H7 (cell line): ENCODE data around the gene FRS2. TPM values are rescaled to one million over a fixed set of nuclear protein-coding genes. Genes with fewer than 3 reads are reported as not detected.

Source experiments
- DNase-seq: peaks from one replicate; pipeline ENCODE4 v3.0.0; 2012
- H3K27me3 ChIP-seq: 2 replicates; pipeline ENCODE4 v1.6.0; 2011; ENCODE audit warnings: mild to moderate bottlenecking, low read length; ENCODE audit not compliant: control insufficient read depth, insufficient read depth
- H3K36me3 ChIP-seq: replicated peaks from 2 replicates; pipeline ENCODE4 v1.5.1; 2011; ENCODE audit warnings: low read length; ENCODE audit not compliant: control insufficient read depth, insufficient read depth
- H3K4me3 ChIP-seq: 2 replicates; pipeline ENCODE4 v1.5.1; 2011; ENCODE audit warnings: low read depth, mild to moderate bottlenecking, control low read depth, low read length, moderate library complexity; ENCODE audit not compliant: insufficient read depth
- total RNA-seq: library from RNA; depleted of rRNA; stranded (reverse); fragments of >200 nt; shearing (Covaris generic); gene quantifications from 2 replicates; pipeline ENCODE4 v1.2.3, GENCODE V29; 2014

The FRS2 gene
- total RNA-seq, 1 experiment from 2014 or later: 21.8 TPM

DNA sequence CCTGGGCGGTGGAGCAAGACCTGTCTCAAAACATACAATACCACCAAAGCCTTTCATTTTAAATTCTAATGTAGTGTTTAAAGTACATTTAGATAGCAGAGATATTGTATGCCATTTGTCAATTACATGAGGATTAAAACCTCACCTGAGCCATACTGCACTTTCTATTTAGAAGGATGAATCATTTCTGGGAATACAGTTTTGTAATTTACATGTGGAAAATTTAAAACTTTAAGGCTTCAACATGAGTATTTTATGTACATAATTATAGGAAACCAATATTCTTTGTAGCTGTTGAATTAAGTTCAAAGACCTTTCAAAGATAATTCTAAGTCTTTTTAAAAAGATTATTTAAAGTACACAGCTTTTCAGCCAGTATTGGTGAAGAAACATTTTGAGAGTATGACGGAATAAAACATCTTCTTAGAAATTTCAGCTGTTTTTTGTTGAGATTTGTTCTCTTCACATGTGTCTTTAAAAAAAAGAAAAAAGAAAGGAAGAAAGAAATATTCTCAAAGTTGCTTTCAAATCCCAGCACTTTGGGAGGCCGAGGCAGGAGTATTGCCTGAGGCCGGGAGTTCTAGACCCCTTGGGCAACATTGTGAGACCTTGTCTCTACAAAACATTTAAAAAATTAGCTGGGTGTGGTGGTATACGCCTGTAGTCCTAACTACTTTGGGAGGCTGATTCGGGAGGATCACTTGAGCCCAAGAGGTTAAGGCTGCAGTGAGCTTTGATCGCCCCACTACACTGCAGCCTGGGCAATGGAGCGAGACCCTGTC is 80.6 kb downstream of the FRS2 start:
- no peaks in the 10 kb centered on the region for H3K36me3 ChIP-seq
- no peaks in the 10 kb centered on the region for H3K27me3 ChIP-seq
- DNase-seq: no peak
- H3K4me3 ChIP-seq: no peak overlapping the region

- no peak for DNase-seq
- H3K36me3 ChIP-seq: no peaks in the 10 kb centered on the region
- H3K4me3 ChIP-seq: no peak overlapping the region
- no peaks in the 10 kb centered on the region for H3K27me3 ChIP-seq
Observed at GRCh38 chr12:69553628-69554248, 83.5 kb downstream of the FRS2 start.

DNA sequence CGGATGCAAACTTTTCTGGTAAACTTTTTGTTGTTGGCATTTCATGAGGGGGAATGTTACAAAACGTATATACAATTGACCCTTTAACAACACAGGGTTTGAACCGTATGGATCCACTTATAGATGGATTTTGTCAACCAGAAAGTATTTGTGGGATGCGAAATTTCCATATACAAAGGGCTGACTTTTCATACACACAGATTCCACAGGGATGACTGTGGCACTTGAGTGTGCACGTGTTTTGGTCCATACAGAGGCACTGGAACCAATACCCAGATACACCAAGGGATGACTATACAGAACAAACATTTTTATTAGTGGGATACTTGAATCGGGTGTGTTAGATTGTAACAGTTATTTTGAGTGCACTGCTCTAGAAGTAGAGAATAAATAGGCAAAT is 85.3 kb downstream of the FRS2 start:
- no peak overlapping the region for H3K4me3 ChIP-seq
- DNase-seq: no peak

GRCh38 chr12:69556383-69556782 is 86.2 kb downstream of the FRS2 start:
- Histone ChIP-seq H3K27me3 (no peaks in the 10 kb centered on the region), H3K36me3 (no peaks in the 10 kb centered on the region), H3K4me3 (no peak overlapping the region)
- DNase-seq: no peak

More for the DNA sequence above, 85.3 kb downstream of the FRS2 start:
- Histone ChIP-seq H3K36me3 (no peaks in the 10 kb centered on the region), H3K27me3 (no peaks in the 10 kb centered on the region)

- no peak overlapping the region for H3K4me3 ChIP-seq
- DNase-seq: no peak
- no peaks in the 10 kb centered on the region for H3K36me3 ChIP-seq
- H3K27me3 ChIP-seq: no peaks in the 10 kb centered on the region
Observed at GRCh38 chr12:69563166-69563762, 93.1 kb downstream of the FRS2 start.

- Histone ChIP-seq H3K4me3 (no peak overlapping the region), H3K27me3 (no peaks in the 10 kb centered on the region), H3K36me3 (0 out of 2 replicates have a peak, but pooled peaks cover 1% of the 10 kb centered on the region)
- no peak for DNase-seq
Observed at GRCh38 chr12:69566603-69567002, 96.4 kb downstream of the FRS2 start.

DNA sequence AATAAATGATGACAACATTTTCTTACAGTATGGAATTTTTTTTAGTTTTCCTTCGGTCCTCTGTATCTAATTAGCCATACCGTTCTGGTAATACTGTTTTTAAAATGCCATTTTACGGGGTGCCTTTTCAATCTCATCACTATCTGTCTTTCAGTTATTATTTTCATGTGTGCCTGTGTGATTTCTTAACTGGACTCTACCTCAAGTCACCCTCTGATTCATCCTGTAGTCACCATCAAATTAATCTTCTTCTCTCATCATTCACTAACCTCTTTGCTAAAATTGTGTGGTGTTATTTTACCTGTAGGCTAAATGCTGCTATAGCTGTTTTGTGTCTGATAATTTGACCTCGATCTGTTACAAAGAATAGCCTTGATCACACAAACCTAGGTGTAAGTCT is 99.0 kb downstream of the FRS2 start:
- no peak overlapping the region for H3K4me3 ChIP-seq
- no peaks in the 10 kb centered on the region for H3K27me3 ChIP-seq
- peaks cover 4% of the 10 kb centered on the region for H3K36me3 ChIP-seq
- DNase-seq: no peak

DNA sequence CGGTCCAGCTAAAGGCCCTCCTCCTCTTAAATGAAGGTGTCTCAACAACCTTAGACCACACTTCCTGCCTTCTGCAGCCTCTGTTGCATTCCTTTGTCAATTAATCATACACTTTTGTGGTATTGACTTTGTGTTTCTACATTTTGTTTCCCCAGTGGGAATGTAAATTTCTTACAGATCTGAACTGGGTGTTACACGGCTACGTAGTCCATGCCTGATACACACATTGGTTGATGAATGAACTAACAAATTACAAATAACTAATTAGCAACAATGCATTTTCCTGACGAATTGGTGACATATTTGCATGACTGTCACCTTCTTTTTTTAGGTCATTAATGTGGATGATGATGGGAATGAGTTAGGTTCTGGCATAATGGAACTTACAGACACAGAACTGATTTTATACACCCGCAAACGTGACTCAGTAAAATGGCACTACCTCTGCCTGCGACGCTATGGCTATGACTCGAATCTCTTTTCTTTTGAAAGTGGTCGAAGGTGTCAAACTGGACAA is 99.9 kb downstream of the FRS2 start:
- peaks cover 10% of the 10 kb centered on the region for H3K36me3 ChIP-seq
- no peak for DNase-seq
- no peak overlapping the region for H3K4me3 ChIP-seq

GRCh38 chr12:69570545-69571399 is 100.6 kb downstream of the FRS2 start:
- H3K36me3 ChIP-seq: peaks cover 10% of the 10 kb centered on the region
- DNase-seq: peak; percentile 41
- H3K4me3 ChIP-seq: no peak overlapping the region
- no peaks in the 10 kb centered on the region for H3K27me3 ChIP-seq

More for the DNA sequence above, 99.9 kb downstream of the FRS2 start:
- no peaks in the 10 kb centered on the region for H3K27me3 ChIP-seq

- H3K36me3 ChIP-seq: peaks cover 10% of the 10 kb centered on the region
- no peak for DNase-seq
- no peak overlapping the region for H3K4me3 ChIP-seq
- no peaks in the 10 kb centered on the region for H3K27me3 ChIP-seq
Observed at GRCh38 chr12:69575346-69575745, 105.2 kb downstream of the FRS2 start.

- H3K4me3 ChIP-seq: no peak overlapping the region
- H3K36me3 ChIP-seq: peaks cover 9% of the 10 kb centered on the region
- no peaks in the 10 kb centered on the region for H3K27me3 ChIP-seq
- no peak for DNase-seq
Observed at GRCh38 chr12:69578283-69578682, 108.1 kb downstream of the FRS2 start.

DNA sequence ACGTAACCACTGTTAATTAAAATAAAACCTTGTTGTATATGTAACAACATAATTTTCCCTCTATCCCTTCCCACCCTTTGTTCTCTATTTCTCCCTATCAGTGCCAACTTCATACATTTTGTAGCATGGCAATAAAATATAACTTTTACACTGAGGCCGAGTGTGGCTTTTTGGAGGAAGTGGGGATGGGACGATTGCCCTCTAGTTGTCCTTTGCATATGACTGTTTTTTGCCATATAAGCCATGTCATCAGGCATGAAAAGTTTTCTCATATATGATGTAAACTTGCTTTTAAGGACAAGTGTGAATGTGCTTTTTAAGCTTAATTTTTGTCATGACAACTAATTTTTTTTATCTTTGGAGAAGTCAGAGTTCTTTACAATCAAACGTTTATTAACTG is 108.8 kb downstream of the FRS2 start:
- Histone ChIP-seq H3K4me3 (no peak overlapping the region), H3K36me3 (peaks cover 7% of the 10 kb centered on the region), H3K27me3 (no peaks in the 10 kb centered on the region)
- no peak for DNase-seq

GRCh38 chr12:69580074-69580473 is 109.9 kb downstream of the FRS2 start:
- no peak for DNase-seq

GRCh38 chr12:69583203-69583602 is 113.0 kb downstream of the FRS2 start:
- DNase-seq: peak; percentile 64
- Histone ChIP-seq H3K27me3 (no peaks in the 10 kb centered on the region), H3K36me3 (peaks cover 14% of the 10 kb centered on the region)

More at GRCh38 chr12:69580074-69580473, 109.9 kb downstream of the FRS2 start:
- no peaks in the 10 kb centered on the region for H3K27me3 ChIP-seq
- no peak overlapping the region for H3K4me3 ChIP-seq
- H3K36me3 ChIP-seq: no peaks in the 10 kb centered on the region

More at GRCh38 chr12:69583203-69583602, 113.0 kb downstream of the FRS2 start:
- H3K4me3 ChIP-seq: no peak overlapping the region
